NCI-H69 (cell line): ENCODE measurements around the gene KRTAP10-5.
"Not testable (repeated sequence)": the region's sequence is repeated elsewhere in the genome, so short reads cannot be mapped to it uniquely, and the experiment has no call there.

Source experiments
- DNase-seq: peaks from one replicate; lab custom pipeline; 2025; lab: John Stamatoyannopoulos, UW

The KRTAP10-5 gene, protein sequence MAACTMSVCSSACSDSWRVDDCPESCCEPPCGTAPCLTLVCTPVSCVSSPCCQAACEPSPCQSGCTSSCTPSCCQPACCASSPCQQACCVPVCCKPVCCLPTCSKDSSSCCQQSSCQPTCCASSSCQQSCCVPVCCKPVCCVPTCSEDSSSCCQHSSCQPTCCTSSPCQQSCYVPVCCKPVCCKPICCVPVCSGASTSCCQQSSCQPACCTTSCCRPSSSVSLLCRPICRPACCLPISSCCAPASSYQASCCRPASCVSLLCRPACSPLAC

DNA sequence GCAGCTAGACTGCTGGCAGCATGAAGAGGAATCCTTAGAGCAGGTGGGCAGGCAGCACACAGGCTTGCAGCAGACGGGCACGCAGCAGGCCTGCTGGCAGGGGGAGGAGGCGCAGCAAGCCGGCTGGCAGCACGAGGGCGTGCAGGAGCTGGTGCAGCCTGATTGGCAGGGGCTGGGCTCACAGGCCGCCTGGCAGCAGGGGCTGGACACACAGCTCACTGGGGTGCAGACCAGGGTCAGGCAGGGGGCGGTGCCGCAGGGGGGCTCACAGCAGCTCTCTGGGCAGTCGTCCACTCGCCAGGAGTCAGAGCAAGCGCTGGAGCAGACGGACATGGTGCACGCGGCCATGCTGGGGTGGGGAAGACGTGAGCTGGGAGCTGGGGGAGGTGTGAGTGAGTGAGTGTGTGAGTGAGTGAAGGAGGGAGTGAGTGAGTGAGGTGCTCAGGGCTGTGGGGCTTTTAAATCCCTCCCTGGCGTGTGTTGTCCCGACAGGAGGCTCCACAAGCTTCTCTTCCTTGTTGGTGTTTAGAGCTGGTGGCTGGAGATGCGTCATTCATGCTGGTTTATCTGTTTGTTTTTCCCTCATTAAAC lies at the start of gene KRTAP10-5:
Gene KRTAP10-5 (minus strand): TSS at position 374 of the 591 bp plus-strand sequence. CDS start 26 bp downstream, at position 348.
- DNase-seq = peak; percentile 78

DNA sequence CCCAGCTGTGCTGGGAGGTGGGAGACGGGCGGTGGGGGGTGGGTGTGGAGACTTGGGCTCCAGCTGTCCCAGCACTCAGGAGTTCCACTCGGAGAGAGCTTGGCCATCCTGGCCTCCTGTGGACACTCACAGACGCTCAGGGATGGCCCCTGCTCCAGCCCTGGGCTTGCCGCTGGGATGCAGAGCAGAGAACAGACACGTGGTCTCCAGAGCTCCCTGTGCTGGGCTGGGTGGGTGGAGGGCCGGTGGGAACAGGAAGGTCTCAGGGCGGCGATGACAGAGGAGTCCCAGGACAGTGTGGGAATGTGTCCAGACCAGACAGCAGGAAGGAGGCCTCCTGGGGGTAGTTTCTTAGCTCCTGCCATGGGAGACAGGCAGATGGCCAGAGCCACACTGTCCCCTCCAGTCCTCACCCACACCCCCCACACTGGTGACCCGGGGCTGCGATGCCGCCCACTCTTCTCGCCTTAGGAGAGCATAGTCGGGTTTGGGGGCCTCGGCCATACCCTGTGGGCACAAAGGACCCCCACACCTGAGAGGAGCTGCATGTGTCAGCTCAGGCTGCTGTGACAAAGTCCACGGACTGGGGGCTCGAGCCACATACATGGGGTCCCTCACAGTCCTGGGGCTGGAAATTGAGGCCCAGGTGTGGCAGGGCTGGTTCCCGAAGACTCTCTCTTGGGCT lies 48.4 kb upstream of the KRTAP10-5 start:
- no peak for DNase-seq

DNA sequence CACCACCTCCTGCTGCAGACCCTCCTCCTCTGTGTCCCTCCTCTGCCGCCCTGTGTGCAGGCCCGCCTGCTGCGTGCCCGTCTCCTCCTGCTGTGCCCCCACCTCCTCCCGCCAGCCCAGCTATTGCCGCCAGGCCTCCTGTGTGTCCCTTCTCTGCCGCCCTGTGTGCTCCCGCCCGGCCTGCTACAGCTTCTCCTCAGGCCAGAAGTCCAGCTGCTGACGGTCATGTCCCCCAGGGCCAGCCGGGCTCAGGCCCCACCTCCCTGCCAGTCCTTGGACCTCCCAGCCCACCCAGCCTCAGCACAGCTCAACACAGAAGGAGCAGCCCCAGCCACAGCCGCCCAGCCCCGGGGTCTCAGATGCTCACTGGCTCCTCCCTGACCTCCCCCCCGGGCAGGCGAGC lies 47.4 kb upstream of the KRTAP10-5 start:
- not testable (repeated sequence) for DNase-seq

DNA sequence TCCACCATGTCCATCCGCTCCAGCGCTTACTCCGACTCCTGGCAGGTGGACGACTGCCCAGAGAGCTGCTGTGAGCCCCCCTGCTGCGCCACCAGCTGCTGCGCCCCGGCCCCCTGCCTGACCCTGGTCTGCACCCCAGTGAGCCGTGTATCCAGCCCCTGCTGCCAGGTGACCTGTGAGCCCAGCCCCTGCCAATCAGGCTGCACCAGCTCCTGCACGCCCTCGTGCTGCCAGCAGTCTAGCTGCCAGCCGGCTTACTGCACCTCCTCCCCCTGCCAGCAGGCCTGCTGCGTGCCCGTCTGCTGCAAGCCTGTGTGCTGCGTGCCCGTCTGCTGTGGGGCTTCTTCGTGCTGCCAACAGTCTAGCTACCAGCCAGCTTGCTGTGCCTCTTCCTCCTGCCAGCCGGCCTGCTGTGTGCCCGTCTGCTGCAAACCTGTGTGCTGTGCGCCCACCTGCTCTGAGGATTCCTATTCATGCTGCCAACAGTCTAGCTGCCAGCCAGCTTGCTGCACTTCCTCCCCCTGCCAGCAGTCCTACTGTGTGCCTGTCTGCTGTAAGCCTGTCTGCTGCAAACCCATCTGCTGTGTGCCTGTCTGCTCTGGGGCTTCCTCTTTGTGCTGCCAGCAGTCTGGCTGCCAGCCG lies 46.9 kb upstream of the KRTAP10-5 start:
- DNase-seq = peak; percentile 91

DNA sequence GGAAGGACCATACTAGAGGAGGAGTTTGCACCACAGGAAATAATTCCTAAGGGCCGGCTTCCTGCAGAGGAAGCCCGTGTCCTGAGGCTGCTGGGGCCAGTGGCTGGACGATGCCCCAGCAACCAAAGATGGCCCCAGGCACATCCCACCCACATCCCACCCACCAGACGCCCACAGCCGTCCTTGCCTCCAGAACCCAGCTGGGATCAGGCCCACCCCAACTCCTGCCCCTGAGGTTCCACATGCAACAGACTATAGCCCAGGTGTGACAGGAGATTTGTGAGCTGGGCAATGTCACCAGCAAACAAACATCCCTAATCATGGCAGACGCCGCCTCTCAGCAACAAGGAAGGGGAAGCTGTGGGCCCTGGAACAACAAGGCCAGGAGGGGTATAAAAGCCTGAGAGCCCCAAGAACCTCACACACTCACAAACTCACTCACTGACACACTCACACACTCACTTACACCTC lies 46.3 kb upstream of the KRTAP10-5 start, which contains the start of gene KRTAP10-9:
Gene KRTAP10-9 (plus strand): TSS at position 421 of the 471 bp plus-strand sequence. CDS start 79 bp downstream, outside the sequence.
- DNase-seq = peak; percentile 74

DNA sequence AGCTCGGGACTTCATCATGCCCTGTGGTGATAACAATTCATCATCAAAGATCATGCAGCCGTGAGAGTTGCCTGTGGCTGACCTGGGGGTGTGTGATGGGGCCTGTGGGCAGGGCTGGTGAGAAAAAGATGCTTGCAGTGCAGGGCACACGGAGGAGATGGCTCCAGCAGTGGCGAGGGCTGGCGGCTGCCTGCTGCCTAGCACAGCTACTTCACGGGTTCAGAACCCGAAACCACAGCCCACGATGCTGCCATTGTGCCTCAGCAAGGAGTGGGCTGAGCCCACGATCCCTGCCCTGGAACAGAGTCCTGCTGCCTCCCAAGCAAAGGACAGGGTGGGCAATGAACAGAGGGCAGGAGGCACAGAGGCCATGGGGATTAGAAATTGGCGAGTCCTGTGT lies 45.9 kb upstream of the KRTAP10-5 start:
- no peak for DNase-seq

DNA sequence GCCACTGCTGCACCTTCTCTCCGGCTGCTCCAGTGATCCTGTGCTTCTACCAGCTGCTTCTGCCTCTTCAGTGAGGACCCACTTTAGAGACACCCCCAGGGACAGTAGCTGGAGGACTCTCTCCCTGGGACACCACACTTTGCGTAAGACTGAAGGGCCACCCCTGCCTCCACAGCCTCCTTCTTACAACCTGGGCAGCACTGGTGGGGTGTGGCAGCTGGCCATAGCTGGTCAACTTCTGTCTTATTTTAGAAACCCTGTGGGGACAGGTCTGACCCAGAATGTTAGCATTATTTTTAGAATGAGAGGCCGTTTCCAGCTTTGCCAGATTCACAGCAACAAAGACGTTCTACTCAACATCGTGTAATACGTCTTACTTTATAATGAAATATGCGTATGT lies 45.4 kb upstream of the KRTAP10-5 start:
- no peak for DNase-seq

DNA sequence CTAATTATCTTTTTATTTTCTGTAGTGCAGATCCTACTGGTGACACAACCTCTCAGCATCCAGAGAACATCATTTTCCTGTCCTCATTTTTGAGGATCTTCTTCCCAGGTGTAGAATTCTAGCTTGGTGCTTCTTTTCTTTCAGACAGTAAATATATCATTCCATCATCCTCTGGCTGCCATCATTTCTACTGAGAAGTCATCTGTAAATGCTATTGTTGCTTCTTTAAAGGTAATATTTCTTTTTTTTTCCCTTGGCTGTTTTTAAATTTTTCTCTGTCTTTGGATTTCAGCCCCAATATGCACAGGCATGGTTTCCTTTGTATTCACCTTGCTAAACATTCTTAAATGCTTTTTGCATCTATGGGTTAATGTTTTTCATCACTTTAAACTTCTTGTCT lies 43.2 kb upstream of the KRTAP10-5 start:
- no peak for DNase-seq

DNA sequence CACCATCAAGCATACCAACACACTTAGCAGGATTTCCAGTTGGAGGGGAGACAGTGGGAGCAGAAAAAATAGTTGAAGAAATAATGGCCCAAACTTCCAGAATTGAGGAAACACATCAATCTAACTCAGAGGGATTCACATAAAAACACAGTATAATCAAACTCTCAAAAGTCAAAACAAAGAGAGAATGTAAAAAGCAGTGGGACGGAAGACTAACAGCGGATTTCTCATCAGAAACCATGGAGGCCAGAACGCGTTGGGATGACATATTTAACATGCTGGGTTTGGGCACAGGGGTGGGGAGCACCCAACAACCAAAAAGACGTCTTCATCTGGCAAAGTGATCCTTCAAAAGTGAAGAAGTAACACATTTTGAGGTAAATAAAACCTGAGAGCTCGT lies 39.5 kb upstream of the KRTAP10-5 start:
- DNase-seq = no peak

DNA sequence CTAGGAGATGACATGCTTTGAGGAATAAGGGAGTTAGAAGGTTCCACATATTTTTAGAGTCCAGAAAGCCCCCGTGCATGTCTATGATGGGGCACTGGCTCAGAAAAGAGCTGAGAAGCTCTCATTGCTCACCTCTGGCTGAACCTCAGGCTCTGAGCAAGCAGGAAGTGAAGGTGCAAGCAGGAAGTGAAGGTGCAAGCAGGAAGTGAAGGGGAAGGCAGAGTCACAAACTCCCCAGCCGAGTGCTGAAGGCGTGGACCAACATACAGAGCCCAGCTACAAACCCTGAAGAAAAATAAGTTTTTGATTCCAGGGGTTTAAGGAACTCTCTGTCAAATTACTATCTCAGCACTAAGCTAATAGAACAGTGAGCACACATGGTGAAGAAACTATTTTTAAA lies 38.5 kb upstream of the KRTAP10-5 start:
- DNase-seq = no peak

DNA sequence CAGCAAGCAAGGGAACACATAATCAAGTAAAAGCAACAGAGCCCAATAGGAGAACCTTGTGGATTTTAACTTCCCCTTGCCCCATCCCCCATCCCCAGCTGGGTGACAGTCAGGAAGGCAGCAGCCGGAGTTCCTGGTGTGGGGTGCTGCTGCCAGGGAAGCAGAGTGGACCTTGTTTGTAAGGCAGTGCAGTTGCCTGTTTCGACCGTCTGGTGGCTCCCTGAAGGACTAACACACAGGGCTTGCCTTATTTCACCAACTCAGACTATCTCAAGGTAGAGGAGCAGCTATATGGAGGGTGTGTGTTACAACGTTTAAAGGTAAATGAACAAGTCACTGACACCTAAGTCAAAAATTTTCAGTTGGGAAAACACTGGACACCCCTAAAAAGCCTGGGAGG lies 38.1 kb upstream of the KRTAP10-5 start:
- DNase-seq = no peak

DNA sequence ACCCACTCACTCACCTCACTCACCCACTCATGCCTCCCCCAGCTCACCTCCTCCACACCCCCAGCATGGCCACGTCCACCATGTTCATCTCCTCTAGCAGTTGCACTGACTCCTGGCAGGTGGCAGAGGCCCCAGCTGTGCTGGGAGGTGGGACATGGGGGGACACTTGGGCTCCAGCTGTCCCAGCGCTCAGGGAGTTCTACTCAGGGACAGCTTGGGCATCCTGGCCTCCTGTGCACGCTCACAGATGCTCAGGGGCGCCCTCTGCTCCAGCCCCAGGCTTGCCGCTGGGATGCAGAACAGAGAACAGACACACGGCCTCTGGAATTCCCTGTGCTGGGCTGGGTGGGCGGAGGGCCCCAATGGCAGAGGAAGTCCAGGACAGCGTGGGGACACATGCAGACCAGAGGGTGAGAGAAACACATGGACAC lies 36.7 kb upstream of the KRTAP10-5 start:
- no peak for DNase-seq

DNA sequence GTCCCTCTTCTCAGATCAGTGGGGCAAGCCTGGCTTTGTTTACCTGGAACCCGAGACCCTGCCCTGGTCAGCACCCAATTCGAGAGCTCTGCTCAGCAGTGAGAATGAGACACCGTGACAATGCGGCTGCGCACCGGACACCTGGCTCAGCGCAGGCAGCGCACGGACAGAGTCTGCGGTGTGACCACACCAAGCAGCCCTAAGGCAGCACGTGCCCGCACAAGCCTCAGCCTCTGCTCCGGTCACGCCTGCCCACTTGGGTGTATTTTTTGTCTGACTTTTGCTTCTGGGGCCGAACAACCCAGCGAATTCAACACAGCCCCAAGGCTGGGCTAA lies 36.2 kb upstream of the KRTAP10-5 start:
- no peak for DNase-seq

DNA sequence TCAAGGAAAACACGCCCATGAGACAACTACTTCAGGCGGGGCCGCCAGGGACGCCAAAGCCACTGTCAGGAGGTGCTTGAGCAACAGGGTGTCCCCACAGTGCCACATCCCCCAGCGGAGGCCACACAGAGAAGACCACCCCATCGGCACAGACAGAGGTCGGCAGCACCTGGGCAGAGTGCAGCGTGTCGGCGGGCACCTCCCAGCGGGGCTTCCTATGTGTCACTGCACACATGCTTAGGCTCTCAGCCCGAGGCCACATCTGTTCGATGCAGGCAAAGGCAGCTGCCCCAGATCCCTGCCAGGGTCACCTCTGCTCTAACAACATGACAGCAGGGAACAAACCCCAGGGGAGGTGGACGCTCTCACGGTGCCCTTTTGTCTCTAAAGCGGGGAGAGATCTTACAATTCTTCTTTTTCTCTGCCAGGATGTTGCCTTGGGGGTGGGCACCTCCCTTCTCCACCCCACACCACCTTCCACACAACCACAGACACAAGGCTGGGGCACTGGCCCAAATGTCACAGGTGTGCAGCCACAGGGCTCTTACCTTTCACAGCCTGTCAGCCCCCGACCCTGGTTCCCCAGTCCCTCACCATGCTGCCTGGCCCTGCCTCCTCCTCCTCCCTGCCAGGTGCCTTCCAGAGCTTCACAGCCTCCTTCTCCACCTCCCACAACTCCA lies 35.6 kb upstream of the KRTAP10-5 start:
- DNase-seq = peak; percentile 88

DNA sequence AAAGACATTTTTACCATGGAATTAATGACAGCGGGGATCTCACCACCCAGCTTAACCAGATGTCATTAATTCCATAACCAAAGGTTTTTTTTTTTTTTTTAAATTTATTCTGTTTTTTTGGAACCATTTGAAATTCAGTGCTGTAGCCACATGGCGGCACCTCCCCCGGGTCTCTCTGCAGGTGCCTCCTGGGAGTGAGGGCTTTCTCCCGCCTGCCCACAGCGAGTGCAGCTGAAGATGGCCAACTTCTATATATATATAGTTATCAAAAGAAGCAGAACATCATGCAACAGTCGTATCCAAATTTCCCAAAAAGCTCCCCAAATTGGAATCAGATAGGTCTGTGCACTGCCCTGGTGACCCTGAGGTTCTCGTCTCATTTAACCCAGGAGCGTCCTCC lies 35.1 kb upstream of the KRTAP10-5 start:
- no peak for DNase-seq

DNA sequence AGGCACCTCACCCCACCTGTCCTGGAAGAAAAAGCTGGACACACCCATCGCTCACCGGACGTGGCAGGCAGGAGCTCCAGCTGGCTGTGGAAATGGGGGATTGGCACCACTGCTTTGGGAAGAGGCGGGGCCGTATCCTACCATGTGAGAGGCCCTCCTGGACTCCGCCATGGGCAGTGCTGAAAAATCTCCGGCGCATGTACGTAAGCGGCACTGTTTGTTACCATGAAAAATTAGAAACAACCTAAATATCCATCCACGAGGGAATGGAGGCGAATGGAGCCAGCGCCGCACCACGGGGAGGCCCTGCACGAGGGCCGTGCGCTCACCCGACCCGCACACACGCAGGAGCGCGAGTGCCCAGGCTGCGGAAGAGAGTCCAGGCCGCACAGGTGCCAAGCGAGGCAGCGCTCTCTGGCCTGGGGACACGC lies 34.6 kb upstream of the KRTAP10-5 start:
- DNase-seq = no peak

DNA sequence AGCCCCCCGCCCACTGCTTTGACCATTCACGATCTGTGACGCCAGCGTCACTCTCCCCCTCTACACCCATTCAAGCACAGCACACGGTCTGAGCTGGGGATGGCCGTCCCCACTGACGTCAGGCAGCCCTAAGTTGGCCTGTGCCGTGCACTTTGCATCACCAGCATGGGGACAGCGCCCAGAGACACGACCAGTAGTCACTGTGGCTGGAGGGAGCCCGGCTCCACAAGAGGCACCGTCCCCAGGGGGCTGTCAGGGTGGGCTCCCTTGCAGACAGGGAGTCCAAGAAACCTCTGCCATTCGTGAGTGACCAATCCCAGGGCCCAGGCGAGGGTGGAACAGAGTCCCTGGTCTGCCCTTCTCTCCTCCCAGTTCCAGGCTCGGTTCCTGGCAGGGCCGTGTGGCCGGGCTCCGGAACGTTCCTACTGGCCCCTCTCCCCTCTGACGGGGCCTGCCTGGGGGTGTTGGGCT lies 33.8 kb upstream of the KRTAP10-5 start:
- DNase-seq = no peak

DNA sequence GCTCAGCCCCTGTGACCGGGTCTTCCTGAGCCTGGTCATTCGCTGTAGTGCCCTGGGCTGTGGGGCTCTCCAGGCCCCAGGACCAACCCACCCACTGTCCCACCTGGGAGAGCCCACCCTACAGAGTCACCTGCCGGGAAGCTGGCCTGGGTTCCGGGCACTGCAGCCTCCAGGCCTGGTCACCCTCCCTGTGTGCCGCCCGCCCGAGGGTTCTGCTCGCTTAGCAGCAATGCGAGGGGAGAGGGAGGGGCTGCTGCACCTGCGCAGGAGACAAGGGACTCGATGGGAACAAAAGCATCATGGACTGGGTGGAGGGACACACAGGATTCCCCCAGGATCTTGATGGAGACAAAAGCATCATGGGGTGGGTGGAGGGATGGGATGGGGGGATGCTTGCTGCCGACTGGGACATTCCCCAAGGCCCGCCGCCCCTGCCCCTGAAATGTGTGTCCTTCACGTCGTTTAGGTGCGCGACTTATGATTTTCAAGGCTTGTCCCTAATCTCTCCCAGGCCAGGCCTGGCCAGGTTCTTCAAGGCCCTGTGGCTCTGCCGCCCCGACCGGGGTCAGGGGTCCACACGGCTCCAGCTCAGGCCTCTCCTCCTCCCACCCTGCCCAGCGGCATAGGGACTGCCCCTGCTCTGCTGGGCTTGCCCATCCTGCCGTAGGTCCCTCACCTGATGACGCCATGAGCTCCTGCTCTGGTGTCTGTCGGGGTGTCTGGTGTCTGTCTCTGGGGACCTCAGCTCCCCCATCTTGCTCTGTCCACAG lies 33.2 kb upstream of the KRTAP10-5 start:
- no peak for DNase-seq

DNA sequence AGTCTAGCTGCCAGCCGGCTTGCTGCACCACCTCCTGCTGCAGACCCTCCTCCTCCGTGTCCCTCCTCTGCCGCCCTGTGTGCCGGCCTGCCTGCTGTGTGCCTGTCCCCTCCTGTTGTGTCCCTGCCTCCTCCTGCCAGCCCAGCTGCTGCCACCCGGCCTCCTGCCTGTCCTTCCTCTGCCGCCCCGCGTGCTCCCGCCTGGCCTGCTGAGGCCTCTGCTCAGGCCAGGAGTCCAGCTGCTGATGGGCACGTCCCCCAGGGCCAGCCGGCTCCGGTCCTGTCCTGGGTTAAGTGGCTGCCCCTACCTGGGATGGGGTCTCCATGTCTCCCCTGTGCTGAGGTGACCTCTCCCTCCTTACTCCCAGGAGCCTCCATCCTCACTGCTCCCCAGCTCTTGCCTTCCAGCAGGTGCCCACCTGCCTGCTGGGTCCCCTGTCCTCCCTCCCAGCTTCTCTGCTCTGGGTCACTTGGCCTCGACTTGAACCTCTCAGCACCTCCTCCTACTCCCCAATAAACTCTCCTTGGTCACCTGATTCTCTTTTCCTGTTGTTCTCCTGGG lies 32.3 kb upstream of the KRTAP10-5 start:
- DNase-seq = no peak

DNA sequence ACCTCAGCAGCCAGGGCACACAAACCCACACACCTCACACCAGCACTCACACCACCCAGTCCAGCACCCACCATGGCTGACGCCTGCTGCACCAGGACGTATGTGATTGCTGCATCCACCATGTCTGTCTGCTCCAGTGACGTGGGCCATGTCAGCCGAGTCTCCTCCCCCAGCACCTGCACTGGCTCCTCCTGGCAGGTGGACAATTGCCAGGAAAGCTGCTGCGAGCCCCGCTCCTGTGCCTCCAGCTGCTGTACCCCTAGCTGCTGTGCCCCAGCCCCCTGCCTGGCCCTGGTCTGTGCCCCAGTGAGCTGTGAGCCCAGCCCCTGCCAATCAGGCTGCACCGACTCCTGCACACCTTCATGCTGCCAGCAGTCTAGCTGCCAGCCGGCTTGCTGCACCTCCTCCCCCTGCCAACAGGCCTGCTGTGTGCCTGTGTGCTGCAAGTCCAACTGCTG lies 31.7 kb upstream of the KRTAP10-5 start, which contains the start of gene KRTAP10-8:
Gene KRTAP10-8 (plus strand): TSS at position 51 of the 458 bp plus-strand sequence. CDS start 22 bp downstream, at position 73.
- no peak for DNase-seq
